ENCODE data around the gene DDX10.

Gene DDX10

DNA sequence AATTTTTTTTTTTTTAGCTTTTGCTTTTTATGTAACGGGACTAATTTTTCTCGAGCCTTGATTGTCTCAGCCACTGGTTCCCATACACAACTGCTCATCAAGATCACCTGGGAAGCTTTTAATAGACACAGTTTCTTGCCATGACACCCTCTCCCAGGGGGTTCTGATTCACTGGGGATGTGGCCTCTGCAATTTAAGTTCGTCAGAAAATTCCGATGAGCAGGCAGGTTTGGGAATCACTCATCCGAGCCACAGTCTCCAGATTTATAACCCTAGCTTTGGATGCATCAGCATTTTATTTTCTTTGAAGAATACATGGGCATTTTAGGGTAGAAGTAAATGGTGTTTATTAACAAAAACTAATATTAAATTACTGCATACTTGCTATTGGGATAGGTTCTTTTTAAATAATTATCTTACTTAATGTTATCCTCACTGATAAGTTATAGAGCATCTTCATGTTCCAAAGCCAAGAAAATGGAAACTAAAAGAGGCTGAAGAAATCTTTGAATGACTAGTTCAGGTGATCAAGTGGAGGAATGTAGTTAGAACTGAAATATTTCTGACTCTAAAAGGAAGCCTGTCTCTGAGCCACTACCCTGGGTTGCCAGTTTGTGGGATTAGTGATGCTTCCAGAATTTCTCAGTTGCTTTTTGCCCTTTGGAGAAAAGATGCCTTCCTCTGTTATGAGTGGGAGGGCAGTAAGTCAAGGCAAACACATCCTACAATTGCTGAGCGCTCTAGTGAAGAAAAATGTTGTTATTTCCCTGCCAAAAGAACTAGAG, 319.0 kb downstream of the DDX10 start:
- no peak for DNase-seq (ENCODE audit: low read depth)

DNA sequence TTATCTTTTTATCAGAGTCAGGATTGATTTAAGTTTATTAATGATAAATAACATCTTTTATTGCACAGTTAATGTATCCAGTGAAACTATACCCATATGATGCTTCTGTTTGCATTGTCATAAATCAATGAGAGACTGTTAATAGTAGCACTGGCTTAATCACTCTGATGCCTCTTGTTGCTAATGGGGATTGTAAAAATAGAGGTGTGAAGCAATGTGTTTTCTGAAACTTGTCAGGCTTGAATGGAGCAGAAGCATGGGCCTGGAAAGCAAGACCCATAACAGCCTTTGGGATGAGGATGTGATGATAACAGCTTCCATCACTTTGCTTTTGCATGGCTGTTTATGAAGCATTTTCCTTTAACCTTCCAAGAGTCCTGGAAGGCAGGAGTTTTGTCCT, 319.7 kb downstream of the DDX10 start:
- no peak for DNase-seq (ENCODE audit: low read depth)

DNA sequence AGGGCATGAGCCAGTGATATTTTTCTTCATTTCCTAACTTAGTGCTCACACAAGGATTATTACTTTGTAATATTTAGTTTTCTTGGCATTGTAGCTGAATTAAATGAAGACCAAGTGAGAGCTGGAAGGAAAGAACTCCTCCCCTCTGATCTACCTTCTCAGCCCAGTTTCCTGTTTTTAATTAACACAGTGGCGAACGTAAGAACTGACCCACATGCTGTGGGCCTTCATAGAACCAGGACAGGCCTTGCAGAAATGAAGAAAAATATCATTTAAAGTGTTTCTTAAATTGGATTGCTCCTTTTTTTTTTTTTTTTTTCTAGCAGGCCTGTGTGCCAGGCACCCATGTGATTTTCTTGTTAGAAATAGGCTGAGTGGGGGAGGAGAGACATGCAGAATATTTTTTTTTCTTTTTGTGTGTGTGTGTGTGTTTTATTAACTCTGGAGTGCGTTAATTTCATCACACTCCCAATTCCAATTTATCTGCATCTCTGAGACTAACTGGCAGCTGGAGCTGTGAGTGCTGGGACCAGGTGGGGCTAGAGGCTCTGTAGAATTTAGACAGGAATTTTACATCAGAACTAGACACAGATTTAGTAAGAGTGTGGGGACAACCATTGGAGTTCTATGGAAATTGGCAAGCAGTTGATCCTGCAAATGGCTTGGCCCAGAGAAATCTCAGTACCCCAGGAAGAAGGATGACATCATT, 320.5 kb downstream of the DDX10 start:
- no peak for DNase-seq (ENCODE audit: low read depth)

DNA sequence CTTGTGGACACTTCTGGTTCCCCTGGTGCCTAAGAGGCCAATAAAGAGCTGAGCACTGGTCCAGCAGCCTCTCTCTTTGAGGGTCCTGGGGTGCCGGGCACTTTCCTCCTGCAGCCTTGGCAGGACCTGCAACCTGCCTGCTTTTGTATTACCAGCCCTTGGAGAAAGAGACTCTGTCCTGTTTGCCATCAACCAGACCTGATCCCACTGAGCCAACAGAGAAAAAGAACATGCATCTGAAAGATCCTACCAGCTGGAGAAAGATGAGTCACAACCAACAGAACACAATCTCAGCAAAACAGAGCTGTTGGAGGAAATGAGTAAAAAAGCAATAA, 321.0 kb downstream of the DDX10 start:
- no peak for DNase-seq (ENCODE audit: low read depth)

All from stimulated activated CD8-positive, alpha-beta memory T cell treated with anti-CD3 and anti-CD28 coated beads, Interleukin-15, amount 100 ng/mL, for 24 hours (primary cell).